HG03097 (cell line): Measurements from ENCODE around the gene MRM2.

Experiments used
- ATAC-seq: cut with Tn5 transposase; IDR thresholded peaks from one replicate; pipeline ENCODE4 v1.9.1; 2021; ENCODE audit not compliant: unreplicated experiment, low FRiP score

MRM2 gene

GRCh38 chr7:2209146-2209960 lies 32.7 kb downstream of the MRM2 start:
- ATAC-seq: no peak

- no peak for ATAC-seq
These were observed 33.3 kb downstream of the MRM2 start for GRCh38 chr7:2208712-2209111.

DNA sequence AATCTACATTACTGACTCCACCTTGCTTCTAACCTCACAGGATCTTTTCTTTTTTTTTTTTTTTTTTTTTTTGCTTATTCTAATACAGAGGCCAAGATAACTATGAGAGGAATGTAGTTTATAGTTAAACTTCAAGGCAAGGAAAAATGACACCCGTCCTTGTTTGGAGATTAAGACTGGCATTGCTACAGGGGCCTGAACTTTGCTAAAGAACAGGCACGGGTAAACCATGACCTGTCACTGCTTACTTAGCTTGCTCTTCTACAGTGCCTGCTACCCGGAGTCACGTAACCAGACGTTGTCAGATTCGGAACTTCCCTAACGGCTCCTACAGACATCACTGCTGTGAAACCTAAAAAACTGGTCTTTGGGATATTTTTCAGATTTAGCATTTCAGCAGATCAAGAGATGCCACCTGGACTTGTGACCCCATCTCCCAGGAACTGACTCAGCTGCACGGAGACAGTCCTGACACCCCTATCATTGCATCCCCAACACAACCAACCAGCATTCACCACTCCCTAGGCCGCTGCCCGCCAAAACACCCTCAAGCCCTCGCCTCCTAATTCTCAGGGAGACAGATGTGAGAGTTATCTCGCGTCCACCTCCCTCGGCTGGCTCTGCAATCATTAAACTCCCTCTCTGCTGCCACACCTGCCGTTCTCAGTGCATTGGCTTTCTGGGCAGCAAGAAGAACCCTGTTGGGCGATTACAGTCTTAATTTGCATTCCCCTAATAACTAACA lies 36.8 kb downstream of the MRM2 start:
- no peak for ATAC-seq

- no peak for ATAC-seq
These were observed 37.6 kb downstream of the MRM2 start for GRCh38 chr7:2204446-2204845.

DNA sequence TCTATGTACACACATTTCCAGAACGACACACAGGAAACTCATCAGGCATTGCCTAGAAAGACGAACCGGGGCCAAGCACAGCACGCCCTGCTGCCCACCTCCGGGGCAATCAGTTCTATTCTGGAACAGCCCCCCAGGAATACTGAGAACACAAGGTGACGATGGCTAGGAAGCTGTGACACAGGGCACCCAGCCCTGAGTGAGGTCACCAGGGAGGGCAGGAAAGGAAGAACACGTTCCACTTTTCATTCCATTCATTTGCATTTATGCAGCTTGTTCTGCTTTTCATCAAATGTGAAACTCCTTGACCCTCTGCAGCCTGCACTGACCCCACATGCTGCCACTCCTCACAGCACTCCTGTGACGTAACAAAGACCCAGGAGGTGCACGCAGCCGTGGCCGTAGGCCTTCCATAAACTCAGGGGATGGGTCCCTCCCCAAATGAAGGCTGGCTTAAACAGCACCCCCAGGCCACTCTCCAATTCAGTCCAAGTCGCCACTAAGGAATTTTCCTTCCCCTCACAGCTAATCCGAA lies 38.2 kb downstream of the MRM2 start:
- no peak for ATAC-seq

- ATAC-seq: no peak
These were observed 38.9 kb downstream of the MRM2 start for GRCh38 chr7:2202901-2203765.

DNA sequence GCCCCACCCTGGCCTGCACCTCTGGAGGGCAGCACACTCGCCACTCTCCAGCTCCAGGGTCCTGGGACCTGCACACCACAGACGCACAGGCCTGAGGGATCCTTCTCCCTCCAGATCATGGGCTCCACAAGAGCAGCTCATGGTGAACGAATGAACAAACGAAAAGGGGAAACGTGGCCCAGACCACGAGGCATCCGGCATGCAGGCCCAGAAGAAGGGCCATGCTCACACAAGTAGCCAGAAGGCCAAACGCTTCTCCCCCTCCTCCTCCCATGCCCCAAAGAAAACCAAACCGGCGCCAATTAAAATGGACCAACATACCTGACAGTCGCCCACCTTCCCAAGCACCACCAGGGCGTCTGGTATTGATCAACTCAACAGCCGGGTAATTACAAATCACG lies 39.6 kb downstream of the MRM2 start:
- ATAC-seq: no peak

GRCh38 chr7:2201686-2202360 lies 40.2 kb downstream of the MRM2 start:
- no peak for ATAC-seq

DNA sequence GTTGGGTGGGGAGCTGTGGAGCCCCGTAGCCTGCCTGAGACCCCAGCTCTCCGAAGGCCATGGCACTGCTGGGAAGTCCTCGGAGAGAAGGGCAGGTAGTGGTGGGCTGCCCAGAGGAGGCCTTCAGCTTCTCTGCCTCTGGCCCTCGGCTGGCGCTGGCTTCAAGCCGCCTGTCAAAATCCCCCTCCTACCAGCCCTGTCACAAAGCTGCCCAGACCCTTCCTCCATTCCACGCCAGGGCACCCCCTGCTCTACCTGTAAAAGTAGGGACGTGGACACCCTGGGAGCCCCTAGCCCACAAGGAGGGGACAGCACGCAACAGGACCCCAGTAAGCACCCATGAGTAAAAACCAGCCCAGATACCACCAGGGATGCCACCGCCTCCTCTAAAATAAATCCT lies 40.9 kb downstream of the MRM2 start:
- ATAC-seq: no peak

GRCh38 chr7:2200584-2200980 lies 41.4 kb downstream of the MRM2 start:
- no peak for ATAC-seq

DNA sequence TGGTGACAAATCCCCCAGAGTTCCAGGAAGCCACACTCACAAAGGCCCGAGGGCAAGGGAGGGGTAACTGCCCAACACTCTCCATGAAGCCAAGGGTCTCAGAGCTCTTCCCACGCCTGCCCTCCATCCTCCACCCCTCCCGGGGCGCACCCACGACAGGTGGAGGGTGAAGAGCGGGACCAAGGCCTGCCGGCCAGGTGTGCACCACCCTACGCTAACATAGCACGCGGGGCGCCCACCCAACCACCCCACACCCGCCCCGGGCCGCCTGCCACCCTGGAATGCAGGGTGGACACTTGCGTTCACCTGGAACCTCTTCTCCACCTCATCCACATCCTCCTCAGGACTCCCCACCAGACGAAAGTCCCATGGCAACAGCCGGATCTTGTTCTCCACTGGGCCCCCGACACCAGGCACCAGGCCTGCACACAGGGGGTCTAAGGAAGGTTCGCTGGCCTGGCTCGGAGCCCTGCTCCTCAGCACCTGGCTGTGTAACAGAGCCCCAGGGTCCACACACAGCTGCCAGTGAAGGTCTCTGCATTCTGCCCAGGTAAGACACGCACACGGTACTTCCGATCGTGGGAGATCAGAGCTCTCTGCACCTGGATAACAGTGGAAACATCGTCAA lies 41.9 kb downstream of the MRM2 start:
- no peak for ATAC-seq

GRCh38 chr7:2199528-2199927 lies 42.5 kb downstream of the MRM2 start:
- no peak for ATAC-seq

- ATAC-seq: no peak
These were observed 43.2 kb downstream of the MRM2 start for GRCh38 chr7:2198760-2199159.

DNA sequence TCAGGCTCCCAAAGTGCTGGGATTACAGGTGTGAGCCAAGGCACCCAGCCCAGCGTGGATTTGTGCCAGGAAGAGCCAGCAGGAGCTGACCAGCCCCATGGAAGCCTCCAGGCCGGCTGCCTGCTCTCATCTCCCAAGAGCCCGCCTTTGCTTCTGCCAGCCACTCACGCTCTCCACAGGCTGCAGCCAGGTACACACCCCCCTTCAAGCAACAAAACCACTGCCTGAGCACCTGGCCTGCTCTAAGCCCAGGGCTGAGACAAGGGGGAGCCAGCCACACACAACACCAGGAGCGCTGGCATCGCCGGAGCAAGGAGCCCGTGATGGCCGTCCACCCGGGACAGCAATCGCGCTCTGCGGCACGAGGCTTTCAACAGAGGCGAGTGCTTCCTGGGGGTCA lies 43.8 kb downstream of the MRM2 start:
- ATAC-seq: no peak

DNA sequence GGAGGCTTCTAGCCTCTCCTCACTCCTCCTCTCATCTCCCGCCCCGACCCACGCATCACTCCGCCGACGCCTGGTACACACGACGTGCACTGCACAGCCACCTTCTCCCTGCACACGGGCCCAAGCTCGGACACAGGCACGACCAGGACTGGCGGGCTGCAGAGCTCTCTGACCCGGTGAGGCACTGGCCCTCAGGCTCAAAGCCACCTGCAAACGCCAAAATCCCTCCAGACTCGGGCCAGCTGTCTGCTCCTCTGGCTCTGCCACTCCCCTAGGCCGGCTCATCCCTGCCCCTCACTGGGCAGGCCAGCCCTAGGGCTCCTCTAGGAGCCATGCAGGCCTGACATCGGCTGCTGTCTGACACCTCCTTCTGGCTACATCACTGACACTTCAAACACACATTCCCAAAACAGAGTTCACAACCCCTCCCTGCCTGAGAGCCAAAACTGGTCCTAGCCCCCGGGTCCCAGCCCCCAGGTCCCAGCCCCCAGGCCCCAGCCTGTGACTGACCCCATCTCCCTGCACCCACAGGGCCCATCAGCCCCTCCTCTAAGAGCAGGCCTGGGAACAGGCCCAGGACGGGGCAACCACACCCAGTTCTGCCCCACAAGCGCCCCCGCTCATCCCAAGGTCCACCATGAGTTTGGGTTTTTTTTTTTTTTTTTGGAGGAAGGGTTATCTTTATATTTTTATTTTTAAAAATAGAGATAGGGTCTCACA lies 44.4 kb downstream of the MRM2 start:
- ATAC-seq: no peak

DNA sequence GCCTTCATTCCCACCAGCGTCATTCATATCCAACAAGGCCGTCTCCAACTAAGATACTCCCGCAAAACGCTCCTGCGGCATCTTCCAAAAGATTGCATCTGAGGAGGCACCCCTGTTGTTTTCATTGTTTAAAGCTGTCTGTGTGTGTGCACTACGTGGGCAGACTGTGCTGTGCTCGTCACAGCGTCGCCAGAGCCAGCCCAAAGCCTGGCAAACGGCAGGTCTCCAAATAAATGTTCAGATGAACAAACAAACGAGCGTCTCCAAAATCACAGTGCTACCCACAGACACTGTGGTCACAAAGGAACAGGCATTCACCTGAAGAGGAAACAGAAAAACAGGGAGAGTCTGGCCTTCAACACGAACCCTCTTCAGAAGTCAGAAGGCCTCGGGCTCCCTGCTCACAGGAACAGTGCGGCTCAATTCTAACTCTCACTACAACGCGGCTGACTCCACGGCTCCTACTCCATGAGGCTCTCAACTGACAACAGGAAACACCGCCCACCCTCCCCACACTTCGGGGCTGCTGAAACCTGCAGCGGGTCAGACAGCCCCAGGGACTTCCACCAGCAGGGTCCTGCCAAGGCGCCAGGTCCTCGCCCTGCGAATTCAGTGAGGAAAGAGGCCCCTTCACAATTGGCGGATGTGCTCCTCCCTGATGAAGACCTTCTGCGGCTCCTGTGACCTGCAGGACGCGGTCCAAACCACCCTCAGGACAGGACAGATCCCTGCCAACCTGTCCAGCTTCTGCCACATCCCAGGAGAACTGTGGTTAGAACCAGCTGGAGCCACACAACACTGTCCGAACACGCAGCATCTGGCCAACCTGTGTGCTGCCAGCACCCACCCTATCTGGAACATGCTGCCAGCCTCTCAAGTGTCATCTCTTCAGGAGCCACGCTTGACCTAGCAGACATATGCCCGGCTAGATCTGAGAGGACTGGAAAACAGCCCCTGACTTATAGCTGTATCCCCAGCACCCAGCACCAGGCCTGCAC lies 45.3 kb downstream of the MRM2 start:
- ATAC-seq: no peak

DNA sequence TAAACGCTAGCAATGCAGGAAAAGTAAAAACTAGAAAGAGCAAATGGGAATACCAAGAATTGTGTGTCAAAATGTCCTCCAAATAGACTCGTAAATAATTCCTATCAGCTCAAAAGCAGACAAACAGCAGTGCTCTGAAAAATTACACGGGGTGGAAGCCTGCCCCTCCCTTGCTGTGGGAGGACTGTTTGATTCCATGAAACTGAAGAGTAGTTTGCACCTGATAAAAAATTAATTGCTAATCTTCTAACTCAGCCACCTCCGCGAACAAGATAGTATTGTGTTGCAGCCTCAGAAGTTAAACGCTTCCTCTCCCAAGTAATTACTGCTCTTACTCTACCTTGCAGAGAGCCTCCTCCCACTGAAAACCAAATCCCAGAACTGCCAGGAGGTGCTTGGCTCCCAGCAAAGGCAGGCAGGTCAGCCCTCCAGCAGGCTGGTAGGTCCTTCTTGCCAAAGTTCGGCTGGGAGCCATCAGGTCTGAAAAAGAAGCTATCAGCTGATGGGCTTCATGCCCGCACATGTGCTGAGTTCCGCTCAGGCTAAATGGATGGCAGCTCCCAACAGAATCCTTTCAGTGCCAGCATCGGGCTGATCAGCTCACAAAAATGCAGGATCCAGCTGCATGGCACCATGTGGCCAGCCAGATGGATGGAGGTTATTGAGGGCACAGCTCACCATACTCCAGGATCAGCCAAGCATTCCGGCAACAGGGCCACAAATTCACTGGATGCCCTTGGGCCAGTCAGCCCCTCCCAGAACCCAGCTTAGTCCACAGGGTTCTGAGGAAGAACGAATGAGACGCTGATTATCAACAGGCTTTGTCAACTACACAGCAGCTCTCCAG lies 46.4 kb downstream of the MRM2 start:
- no peak for ATAC-seq
